Ishikawa (cell line): ENCODE results near the gene ATP5PD.
A peak's percentile ranks its signal among the peaks of the same experiment; 100 is the strongest.

Experiments used
- CEBPB ChIP-seq: IDR thresholded peaks from 2 replicates; pipeline ENCODE4 v1.6.1; 2012
- CREB1 ChIP-seq: IDR thresholded peaks from 2 replicates; pipeline ENCODE4 v1.6.1; 2012; ENCODE audit warnings: low read depth
- EGR1 ChIP-seq: IDR thresholded peaks from 2 replicates; pipeline ENCODE4 v1.6.1; 2012
- EP300 ChIP-seq: IDR thresholded peaks from 2 replicates; pipeline ENCODE4 v1.6.1; 2012; ENCODE audit warnings: borderline replicate concordance
- FOXM1 ChIP-seq: IDR thresholded peaks from 2 replicates; pipeline ENCODE4 v1.6.1; 2012; ENCODE audit warnings: low read depth, borderline replicate concordance
- NFIC ChIP-seq: IDR thresholded peaks from 2 replicates; pipeline ENCODE4 v1.6.1; 2012
- RAD21 ChIP-seq: IDR thresholded peaks from 2 replicates; pipeline ENCODE4 v1.6.1; 2012; ENCODE audit warnings: low read depth
- TAF1 ChIP-seq: IDR thresholded peaks from 2 replicates; pipeline ENCODE4 v1.6.1; 2012; ENCODE audit warnings: low read depth, mild to moderate bottlenecking
- TCF12 ChIP-seq: IDR thresholded peaks from 2 replicates; pipeline ENCODE4 v1.6.1; 2012; ENCODE audit warnings: low read depth
- TEAD4 ChIP-seq: IDR thresholded peaks from 2 replicates; pipeline ENCODE4 v1.6.1; 2012
- YY1 ChIP-seq: IDR thresholded peaks from 2 replicates; pipeline ENCODE4 v1.6.1; 2012; ENCODE audit warnings: low read depth
- ZBTB7A ChIP-seq: IDR thresholded peaks from 2 replicates; pipeline ENCODE4 v1.6.1; 2012; ENCODE audit warnings: low read depth
- TF ChIP-seq, protein P1 (sequence below): IDR thresholded peaks from 2 replicates; pipeline ENCODE4 v1.6.1; 2012
- TF ChIP-seq, protein P2 (sequence below): IDR thresholded peaks from 2 replicates; pipeline ENCODE4 v1.6.1; 2012
- TF ChIP-seq, protein P3 (sequence below): IDR thresholded peaks from 2 replicates; pipeline ENCODE4 v1.6.1; 2012; ENCODE audit warnings: low read depth, mild to moderate bottlenecking

ATP5PD gene

DNA sequence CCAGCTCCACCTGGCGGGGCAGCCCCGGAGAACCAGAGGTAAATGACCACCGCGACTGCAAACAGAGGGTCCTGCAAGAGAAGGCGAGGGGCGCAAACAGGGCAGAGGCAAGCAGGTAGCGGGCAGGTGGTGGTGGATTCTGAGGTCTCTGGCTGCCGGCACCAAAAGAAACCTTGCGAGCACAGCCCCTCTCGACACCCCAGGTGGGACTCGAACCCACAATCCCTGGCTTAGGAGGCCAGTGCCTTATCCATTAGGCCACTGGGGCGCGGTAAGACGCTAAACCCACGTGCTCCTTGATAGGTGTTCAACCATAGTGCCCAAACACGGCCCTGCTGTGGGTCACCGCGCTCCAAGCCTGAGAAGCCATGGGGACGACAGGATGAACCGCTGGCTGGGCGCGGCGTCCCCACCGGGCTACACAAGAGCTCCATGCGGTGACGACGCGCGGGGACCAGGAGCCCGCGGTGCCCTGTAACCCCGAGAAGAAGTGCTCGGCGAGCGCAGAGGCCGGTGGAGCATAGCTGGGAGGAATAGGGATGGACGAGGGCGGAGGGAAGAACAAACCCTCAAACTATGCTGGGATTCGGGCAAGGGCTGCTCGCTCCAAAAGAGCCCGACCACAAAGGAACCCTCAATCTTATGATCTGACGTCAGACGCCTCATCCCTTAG is 12.4 kb downstream of the ATP5PD start:
- TF ChIP-seq TCF12 (peak; percentile 44; the same call in 1 of the 2 replicates), CEBPB (no peak), EP300 (no peak), RAD21 (peak; percentile 27), TEAD4 (peak; percentile 96), NFIC (no peak; the same call in 1 of the 2 replicates), YY1 (0 out of 2 replicates have a peak, but pooled peaks have one; percentile 69), CREB1 (peak; percentile 6; the same call in 1 of the 2 replicates), EGR1 (no peak), TAF1 (peak; percentile 16; the same call in 1 of the 2 replicates), FOXM1 (no peak), ZBTB7A (peak; percentile 73; the same call in 1 of the 2 replicates)
- TF ChIP-seq, protein P1, sequence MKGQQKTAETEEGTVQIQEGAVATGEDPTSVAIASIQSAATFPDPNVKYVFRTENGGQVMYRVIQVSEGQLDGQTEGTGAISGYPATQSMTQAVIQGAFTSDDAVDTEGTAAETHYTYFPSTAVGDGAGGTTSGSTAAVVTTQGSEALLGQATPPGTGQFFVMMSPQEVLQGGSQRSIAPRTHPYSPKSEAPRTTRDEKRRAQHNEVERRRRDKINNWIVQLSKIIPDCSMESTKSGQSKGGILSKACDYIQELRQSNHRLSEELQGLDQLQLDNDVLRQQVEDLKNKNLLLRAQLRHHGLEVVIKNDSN: peak; percentile 86
- TF ChIP-seq, protein P2, sequence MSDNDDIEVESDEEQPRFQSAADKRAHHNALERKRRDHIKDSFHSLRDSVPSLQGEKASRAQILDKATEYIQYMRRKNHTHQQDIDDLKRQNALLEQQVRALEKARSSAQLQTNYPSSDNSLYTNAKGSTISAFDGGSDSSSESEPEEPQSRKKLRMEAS: peak; percentile 97
- TF ChIP-seq, protein P3, sequence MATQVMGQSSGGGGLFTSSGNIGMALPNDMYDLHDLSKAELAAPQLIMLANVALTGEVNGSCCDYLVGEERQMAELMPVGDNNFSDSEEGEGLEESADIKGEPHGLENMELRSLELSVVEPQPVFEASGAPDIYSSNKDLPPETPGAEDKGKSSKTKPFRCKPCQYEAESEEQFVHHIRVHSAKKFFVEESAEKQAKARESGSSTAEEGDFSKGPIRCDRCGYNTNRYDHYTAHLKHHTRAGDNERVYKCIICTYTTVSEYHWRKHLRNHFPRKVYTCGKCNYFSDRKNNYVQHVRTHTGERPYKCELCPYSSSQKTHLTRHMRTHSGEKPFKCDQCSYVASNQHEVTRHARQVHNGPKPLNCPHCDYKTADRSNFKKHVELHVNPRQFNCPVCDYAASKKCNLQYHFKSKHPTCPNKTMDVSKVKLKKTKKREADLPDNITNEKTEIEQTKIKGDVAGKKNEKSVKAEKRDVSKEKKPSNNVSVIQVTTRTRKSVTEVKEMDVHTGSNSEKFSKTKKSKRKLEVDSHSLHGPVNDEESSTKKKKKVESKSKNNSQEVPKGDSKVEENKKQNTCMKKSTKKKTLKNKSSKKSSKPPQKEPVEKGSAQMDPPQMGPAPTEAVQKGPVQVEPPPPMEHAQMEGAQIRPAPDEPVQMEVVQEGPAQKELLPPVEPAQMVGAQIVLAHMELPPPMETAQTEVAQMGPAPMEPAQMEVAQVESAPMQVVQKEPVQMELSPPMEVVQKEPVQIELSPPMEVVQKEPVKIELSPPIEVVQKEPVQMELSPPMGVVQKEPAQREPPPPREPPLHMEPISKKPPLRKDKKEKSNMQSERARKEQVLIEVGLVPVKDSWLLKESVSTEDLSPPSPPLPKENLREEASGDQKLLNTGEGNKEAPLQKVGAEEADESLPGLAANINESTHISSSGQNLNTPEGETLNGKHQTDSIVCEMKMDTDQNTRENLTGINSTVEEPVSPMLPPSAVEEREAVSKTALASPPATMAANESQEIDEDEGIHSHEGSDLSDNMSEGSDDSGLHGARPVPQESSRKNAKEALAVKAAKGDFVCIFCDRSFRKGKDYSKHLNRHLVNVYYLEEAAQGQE: no peak

DNA sequence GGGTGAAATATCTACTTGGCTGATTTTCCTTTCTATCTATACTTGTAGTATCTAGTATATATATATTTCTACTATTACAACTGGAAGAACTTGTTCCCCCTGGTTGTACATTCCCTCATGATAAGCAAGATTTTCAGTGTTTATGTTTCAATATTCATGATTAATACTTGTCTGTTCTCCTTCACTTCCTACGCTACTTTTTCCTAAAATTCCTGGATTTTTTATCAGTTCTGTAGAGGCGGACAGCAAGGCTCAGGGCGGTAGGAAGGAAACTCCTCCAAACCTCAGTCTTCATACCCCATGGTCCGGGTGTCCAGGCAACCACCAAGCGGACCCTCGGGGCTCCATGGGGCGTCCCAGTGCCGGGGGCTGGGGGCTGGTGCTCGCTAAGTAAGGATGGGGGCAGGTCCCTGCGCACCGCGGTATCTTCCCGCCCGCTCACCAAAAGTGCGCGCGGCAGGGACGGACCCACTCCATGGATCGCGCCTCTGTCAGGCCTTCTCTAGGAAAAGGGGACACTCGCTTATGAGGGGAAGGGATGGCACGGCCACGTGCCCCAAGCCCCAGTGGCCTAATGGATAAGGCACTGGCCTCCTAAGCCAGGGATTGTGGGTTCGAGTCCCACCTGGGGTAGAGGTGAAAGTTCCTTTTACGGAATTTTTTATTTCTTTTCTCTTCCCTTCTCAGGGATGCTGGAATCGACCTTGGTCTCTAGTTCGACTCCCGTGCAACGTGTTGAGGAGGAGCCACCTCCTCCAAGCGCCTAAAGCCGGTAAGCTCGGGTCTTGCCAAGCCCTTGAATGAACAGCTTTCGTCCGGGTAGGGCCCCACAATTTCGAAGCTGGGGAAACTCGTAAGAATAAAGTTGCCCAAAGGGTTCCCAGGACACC is 13.2 kb downstream of the ATP5PD start:
- 0 out of 2 replicates have a peak, but pooled peaks have one; percentile 17 for TF ChIP-seq CREB1
- TF ChIP-seq, protein P2: peak; percentile 92
- TF ChIP-seq CEBPB: peak; percentile 52; the same call in 1 of the 2 replicates
- no peak; the same call in 1 of the 2 replicates for TF ChIP-seq TCF12
- no peak for TF ChIP-seq EGR1
- TF ChIP-seq ZBTB7A: peak; percentile 38; the same call in 1 of the 2 replicates
- TF ChIP-seq FOXM1: peak; percentile 13; the same call in 1 of the 2 replicates
- TF ChIP-seq EP300: peak; percentile 12; the same call in 1 of the 2 replicates
- 0 out of 2 replicates have a peak, but pooled peaks have one; percentile 9 for TF ChIP-seq YY1
- TF ChIP-seq, protein P3: no peak
- no peak for TF ChIP-seq RAD21
- TF ChIP-seq TEAD4: peak; percentile 98
- TF ChIP-seq TAF1: peak; percentile 23; the same call in 1 of the 2 replicates
- TF ChIP-seq, protein P1: peak; percentile 91
- no peak; the same call in 1 of the 2 replicates for TF ChIP-seq NFIC

DNA sequence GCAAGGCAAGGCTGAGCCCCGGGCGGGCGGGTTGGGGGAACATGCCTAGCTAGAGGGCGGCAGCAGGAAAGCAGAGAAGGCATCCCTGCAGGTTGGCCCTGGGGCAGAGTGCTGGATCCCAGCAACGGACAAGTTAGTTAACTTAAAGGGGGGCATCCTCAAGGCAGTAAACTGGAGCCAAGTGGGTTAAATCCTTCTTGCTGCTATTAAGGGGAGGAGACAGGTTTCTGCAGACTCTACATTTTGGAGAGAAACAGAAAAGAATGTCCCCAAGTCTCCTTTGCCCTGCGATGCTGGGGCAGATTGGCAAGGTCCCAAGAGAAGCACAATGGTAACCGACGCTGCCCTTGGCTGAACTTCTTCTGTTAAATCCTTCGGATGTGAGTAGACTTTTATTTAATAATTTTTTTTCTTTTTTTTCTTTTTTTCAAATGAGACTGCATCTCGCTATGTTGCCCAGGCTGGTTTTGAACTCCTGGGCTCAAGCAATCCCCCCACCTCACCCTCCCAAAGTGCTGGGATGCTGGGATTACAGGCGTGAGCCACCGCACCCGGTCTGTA is 14.0 kb downstream of the ATP5PD start:
- TF ChIP-seq NFIC (peak; percentile 55; the same call in 1 of the 2 replicates), FOXM1 (peak; percentile 7; the same call in 1 of the 2 replicates)
- TF ChIP-seq, protein P1: no peak
- TF ChIP-seq, protein P2: 0 out of 2 replicates have a peak, but pooled peaks have one; percentile 25
